Measurements from ENCODE around the gene CCDC159.

CCDC159 gene

DNA sequence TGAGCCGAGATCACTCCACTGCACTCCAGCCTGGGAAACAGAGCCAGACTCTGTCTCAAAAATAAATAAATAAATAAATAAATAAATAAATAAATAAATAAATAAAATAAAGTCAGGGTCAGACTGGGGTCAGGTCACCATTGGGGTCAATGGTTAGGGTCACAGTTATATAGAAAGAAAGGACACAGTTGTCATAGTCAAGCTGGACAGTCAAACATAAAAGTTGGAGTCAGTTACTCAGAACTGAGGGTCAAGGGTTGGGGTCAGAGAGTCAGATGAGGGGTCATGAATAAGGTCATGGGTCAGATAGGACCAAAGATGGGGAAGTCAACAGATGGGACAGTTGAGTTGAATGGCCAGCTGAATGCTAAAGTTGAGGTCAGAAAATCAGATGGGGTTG is 54.5 kb downstream of the CCDC159 start:
- H3K4me2 ChIP-seq (ENCODE audit: low read depth, low read length, poor library complexity, severe bottlenecking): no peak overlapping the region
- no peaks in the 10 kb centered on the region for H3K9me2 ChIP-seq (replicated peaks; ENCODE audit: insufficient read depth, low read length)
- no peak overlapping the region for H3K4me3 ChIP-seq (ENCODE audit: insufficient read depth, low read length, poor library complexity, severe bottlenecking)
- no peaks in the 10 kb centered on the region for H3K36me3 ChIP-seq (ENCODE audit: low read length)
- no peak overlapping the region for H3K9ac ChIP-seq (ENCODE audit: low read length)
- no peaks in the 10 kb centered on the region for H3F3A ChIP-seq (ENCODE audit: insufficient read depth)
- no peak overlapping the region for H3K27ac ChIP-seq (ENCODE audit: low read depth, low read length)
- H4K20me1 ChIP-seq (ENCODE audit: low read depth, low read length): no peaks in the 10 kb centered on the region
- TF ChIP-seq, protein P1, sequence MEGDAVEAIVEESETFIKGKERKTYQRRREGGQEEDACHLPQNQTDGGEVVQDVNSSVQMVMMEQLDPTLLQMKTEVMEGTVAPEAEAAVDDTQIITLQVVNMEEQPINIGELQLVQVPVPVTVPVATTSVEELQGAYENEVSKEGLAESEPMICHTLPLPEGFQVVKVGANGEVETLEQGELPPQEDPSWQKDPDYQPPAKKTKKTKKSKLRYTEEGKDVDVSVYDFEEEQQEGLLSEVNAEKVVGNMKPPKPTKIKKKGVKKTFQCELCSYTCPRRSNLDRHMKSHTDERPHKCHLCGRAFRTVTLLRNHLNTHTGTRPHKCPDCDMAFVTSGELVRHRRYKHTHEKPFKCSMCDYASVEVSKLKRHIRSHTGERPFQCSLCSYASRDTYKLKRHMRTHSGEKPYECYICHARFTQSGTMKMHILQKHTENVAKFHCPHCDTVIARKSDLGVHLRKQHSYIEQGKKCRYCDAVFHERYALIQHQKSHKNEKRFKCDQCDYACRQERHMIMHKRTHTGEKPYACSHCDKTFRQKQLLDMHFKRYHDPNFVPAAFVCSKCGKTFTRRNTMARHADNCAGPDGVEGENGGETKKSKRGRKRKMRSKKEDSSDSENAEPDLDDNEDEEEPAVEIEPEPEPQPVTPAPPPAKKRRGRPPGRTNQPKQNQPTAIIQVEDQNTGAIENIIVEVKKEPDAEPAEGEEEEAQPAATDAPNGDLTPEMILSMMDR (IDR thresholded peaks at IDR 0.05; ENCODE audit: insufficient read depth, low read length, poor library complexity, severe bottlenecking): no peak
- TF ChIP-seq EZH2phosphoT487 (conservative IDR thresholded peaks at IDR 0.05; ENCODE audit: low read length): no peak
- H2AFZ ChIP-seq (ENCODE audit: low read depth, low read length, severe bottlenecking): no peak overlapping the region
- no peaks in the 10 kb centered on the region for H3K79me2 ChIP-seq (ENCODE audit: insufficient read depth, low read length)
- no peaks in the 10 kb centered on the region for H3K9me3 ChIP-seq (ENCODE audit: insufficient read depth, low read length)
- H3K27me3 ChIP-seq (ENCODE audit: low read length): no peaks in the 10 kb centered on the region

DNA sequence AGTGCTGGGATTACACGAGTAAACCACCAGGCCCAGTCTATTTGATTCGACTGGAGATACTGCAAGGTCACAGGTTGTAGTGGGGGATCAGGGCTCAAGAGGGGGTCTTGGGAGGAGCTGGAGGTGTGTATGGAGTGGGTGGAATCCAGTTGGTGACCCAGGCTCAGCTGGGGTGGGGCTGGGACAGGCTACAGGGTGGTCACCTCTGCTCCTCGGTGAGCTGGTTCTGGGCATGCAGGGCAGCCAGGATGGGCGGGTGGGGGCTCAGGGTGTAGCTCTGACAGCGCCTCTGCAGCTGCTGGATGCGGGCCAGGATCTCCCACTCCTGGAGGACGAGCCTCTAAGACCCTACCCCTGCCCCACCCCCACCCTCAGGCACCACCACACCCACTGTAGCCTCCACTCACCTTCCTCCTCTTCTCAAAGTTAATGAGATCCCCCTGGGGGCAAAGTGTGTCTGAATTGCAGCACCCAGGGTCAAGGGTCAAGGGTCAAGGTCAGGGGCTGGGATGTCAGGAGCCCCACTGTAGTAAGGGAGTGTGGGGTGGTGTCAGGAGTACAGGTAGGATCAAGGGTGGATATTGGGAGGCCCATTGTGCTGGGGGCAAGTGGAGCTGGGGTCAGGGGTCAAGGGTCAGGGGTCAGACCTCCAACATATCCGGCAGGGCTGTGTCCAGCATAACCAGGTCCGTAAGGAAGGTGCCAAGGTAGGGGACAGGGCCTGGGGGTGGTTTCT is 55.7 kb downstream of the CCDC159 start:
- no peaks in the 10 kb centered on the region for H3K36me3 ChIP-seq (ENCODE audit: low read length)
- no peaks in the 10 kb centered on the region for H3K9me2 ChIP-seq (replicated peaks; ENCODE audit: insufficient read depth, low read length)
- no peaks in the 10 kb centered on the region for H3K9me3 ChIP-seq (ENCODE audit: insufficient read depth, low read length)
- no peak overlapping the region for H3K4me2 ChIP-seq (ENCODE audit: low read depth, low read length, poor library complexity, severe bottlenecking)
- H3K27me3 ChIP-seq (ENCODE audit: low read length): no peaks in the 10 kb centered on the region
- no peak overlapping the region for H2AFZ ChIP-seq (ENCODE audit: low read depth, low read length, severe bottlenecking)
- no peak overlapping the region for H3K27ac ChIP-seq (ENCODE audit: low read depth, low read length)
- no peaks in the 10 kb centered on the region for H4K20me1 ChIP-seq (ENCODE audit: low read depth, low read length)
- H3K4me3 ChIP-seq (ENCODE audit: insufficient read depth, low read length, poor library complexity, severe bottlenecking): no peak overlapping the region
- H3K9ac ChIP-seq (ENCODE audit: low read length): no peak overlapping the region
- TF ChIP-seq, protein P1 (IDR thresholded peaks at IDR 0.05; ENCODE audit: insufficient read depth, low read length, poor library complexity, severe bottlenecking): no peak
- no peak for TF ChIP-seq EZH2phosphoT487 (conservative IDR thresholded peaks at IDR 0.05; ENCODE audit: low read length)
- no peaks in the 10 kb centered on the region for H3K79me2 ChIP-seq (ENCODE audit: insufficient read depth, low read length)
- no peaks in the 10 kb centered on the region for H3F3A ChIP-seq (ENCODE audit: insufficient read depth)

Data from SU-DHL-6 (cell line).